Stimulated activated naive CD4-positive, alpha-beta T cell (primary cell): Measurements from ENCODE around the gene NPPB.
"Not testable (repeated sequence)": the region's sequence is repeated elsewhere in the genome, so short reads cannot be mapped to it uniquely, and the experiment has no call there.

Experiments
- DNase-seq, 6 experiments: peaks; one replicate each; lab custom pipeline; 2025; lab: John Stamatoyannopoulos, UW

The NPPB gene

DNA sequence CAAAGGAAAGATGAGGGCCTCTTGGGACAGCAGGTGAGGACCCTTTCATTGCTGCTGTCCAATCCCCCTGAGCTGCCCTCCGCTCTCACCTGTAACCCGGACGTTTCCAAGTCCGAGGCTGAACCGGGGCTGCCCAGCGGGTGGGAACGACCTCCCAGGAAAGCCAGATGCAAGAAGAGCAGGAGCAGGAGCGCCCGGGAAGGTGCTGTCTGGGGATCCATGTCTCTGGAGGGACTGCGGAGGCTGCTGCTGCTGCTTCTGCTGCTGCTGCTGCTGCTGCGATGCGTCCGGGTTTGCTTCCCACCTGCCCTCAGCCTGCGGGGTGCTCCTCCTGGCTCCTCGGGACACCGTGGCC is at the start of gene NPPB:
NPPB (minus strand) TSS at position 333 of the 355 bp plus-strand sequence; CDS start at position 221, 112 bp downstream.
- no peak for DNase-seq

- peak in 5 of 6 experiments; percentile 50 to 99 (median 97) for DNase-seq
These were observed 49.4 kb upstream of the NPPB start for GRCh38 chr1:11908095-11908675.

DNA sequence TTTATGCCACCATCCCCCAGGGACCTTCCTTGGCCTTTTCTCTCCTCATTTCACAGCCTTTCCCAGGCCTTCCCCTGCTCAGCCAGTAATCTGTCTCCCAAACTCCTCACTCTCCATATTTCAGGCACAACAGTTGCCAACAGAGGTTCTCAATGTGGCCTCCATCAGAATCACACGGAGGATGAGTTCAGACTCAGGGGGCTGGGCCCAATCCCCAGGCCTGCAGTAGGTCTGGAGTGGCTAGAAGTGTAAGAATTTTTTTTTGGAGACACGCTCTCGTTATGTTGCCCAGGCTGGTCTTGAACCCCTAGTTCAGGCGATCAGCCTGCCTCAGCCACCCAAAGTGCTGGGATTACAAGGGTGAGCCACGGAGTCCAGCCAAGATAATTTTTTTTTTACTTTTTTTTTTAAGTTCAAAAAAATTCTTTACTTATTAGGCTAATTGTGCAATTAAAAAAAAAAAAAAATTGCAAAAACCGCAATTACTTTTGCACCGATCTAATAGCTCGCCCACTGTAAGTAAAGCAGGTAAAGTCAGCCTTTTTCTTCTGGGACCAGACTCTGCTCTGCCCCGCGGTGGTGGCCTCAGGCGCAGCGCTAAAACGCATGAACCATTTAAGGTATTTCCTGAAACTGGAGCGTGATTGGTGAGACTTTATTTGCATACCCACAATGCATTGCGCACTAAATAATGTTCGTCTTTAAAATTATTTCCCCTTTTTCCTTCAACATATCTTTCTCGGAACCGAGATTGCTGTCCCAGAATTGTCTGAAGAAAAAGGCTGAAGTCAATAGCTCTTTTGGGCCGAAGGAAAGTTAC is 48.7 kb upstream of the NPPB start:
- DNase-seq: peak; percentile 78 to 99 (median 92)

- no peak for DNase-seq
These were observed 48.1 kb upstream of the NPPB start for GRCh38 chr1:11906870-11907269.

DNA sequence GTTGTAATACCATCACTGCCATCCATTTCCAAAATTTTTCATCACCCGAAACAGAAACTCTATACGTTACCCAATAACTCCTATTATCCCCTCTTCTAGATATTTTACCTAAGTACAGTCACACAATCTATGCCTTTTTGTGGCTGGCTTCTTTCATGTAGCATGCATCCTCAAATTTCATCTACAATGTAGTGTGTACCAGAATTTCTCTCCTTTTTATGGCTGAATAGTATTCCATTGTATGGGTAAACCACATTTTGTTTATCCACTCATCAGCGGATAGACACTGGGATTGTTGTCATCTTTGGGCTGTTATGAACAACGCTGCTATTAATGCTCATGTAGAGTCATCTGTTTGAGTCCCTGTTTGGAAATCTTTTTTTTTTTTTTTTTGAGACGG is 46.2 kb upstream of the NPPB start:
- DNase-seq: no peak

- DNase-seq: not testable (repeated sequence)
These were observed 45.4 kb upstream of the NPPB start for GRCh38 chr1:11904156-11904555.

- no peak for DNase-seq
These were observed 44.5 kb upstream of the NPPB start for GRCh38 chr1:11903210-11903609.

- DNase-seq: not testable (repeated sequence)
These were observed 42.7 kb upstream of the NPPB start for GRCh38 chr1:11901446-11901845.

- DNase-seq: peak in 1 of 6 experiments; percentile 5
These were observed 40.2 kb upstream of the NPPB start for GRCh38 chr1:11898831-11899467.

DNA sequence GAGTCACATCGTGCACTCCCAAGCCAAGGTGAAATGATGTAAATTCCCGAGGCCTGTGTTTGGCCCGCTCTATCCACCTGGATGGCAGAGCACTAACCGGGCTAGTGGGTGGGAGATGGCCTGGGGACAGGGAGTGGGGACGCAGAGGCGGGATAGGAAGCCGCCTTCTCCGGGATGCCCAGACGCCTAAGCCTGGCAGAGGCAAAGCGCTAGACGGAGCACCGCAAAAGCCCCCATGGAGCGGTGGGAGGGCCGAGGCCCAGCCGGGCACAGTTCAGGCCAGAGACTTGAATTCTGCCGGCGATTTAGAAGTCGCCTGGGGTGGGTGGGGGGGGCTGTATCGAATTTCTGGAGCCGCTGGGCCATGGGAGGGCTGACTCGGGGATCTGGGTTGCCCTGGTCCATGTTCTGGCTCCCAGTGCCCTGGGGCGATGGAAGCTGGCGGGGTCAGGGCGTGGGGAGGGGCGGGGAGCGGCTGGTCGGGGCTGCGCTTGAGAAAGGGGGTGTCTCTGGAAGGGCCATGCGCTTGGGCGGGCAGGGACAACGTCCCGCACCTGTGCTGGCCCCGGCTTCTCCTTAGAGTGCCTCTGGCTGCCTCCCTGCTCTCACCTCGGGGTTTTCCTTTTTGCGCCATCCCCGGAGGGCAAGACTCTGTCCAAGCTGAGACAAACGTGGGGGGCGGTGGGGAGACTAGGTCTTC is 39.5 kb upstream of the NPPB start:
- DNase-seq: no peak

DNA sequence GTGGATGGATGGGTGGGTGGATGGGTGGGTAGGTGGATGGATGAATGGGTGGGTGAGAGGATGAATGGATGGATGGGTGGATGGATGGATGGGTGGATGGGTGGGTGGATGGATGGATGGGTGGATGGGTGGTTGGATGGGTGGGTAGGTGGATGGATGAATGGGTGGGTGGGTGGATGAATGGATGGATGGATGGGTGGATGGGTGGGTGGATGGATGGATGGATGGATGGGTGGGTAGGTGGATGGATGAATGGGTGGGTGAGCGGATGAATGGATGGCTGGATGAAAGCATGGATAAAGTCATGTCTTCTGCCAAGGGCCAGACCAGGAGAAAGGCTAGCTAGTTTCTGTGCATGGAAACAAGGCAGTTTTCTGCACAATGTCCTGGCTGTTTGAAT is 35.8 kb upstream of the NPPB start:
- not testable (repeated sequence) for DNase-seq

GRCh38 chr1:11893907-11894251 is 35.1 kb upstream of the NPPB start:
- peak in 5 of 6 experiments; percentile 53 to 68 (median 58) for DNase-seq

- DNase-seq: no peak
These were observed 32.9 kb upstream of the NPPB start for GRCh38 chr1:11891433-11892186.

GRCh38 chr1:11888877-11889208 is 30.1 kb upstream of the NPPB start:
- no peak for DNase-seq

- DNase-seq: no peak
These were observed 29.6 kb upstream of the NPPB start for GRCh38 chr1:11888206-11888876.

DNA sequence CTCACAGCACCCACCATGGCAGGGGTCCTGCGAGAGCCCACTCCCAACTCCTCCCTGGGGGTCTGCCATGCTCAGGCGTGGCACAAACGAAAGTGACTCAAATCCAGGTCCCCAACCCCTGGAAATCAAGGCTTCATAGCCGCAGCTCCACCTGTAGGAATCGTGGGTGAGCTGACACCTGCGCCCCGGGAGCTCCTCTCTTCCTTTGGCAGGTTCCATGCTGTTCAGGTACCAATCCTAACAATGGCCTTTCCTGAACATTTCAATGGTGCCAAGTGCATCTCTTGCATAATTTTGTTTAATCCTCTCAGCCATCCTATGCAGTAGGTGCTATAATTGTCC is 28.9 kb upstream of the NPPB start:
- no peak for DNase-seq

- DNase-seq: no peak
These were observed 28.4 kb upstream of the NPPB start for GRCh38 chr1:11886986-11887665.

DNA sequence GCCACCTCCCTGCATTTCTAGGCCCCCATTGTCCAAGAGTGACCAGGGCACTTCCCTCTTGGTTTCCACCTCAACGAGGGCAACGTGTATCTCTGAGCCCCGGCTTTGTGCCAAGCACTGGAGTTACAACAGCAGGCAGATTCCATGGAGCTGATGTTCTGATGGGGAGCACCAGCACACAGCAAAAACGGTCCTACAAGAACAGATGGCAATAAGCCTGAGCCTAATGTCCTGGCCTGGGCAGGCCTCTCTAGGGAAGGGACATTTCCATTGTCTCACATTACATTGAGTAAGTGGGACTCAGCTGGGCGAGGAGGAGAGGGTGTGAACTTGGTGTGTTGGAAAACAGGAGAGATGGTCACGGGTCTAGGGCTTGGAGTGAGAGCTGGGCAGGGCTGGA is 27.2 kb upstream of the NPPB start:
- no peak for DNase-seq

GRCh38 chr1:11882814-11883538 is 24.2 kb upstream of the NPPB start:
- DNase-seq: no peak

- DNase-seq: no peak
These were observed 23.1 kb upstream of the NPPB start for GRCh38 chr1:11881749-11882441.
